GM21529 (cell line): ENCODE results near the gene SRCIN1.

Experiments used
- ATAC-seq: cut with Tn5 transposase; IDR thresholded peaks from one replicate; pipeline ENCODE4 v1.9.1; 2021; ENCODE audit not compliant: unreplicated experiment

Gene SRCIN1

DNA sequence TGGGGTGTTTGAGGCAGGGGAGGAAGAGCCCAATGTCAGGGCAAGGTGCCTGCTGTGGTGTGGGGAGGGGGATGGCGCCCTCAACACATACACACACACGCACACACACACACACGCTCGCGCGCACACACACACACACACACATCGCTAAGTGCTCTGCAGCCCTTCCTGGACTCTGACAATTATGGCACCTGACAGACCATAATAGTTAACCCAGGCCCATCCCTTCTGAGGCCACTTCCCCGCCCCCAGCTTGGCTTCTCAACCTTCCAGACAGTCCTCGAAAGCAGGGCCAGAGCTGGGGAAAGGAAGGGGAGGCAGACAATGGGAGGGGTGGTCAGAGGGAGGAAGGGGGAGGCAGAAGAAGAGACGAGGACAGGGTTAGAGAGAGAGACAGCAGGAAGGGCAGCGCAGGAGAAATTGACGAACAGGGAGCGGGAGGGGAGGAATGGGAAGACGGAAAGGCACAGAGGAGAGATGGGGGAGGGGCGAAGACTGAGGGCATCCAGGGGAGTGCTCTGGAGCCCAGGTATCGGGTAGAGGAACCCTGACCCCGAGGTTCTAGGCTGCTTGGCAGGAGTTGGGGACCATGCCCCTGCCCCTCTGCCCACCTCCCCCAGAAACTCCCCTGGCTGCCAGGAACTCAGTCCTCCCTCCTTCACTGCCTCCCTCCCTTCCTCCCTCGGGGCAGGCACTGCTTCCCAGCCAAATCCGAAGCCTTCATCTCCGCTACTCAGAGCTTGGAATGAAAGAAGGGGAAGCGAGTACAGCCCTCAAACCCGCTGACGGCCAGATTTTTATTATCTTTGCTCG is 4.0 kb downstream of the SRCIN1 start:
- no peak for ATAC-seq

DNA sequence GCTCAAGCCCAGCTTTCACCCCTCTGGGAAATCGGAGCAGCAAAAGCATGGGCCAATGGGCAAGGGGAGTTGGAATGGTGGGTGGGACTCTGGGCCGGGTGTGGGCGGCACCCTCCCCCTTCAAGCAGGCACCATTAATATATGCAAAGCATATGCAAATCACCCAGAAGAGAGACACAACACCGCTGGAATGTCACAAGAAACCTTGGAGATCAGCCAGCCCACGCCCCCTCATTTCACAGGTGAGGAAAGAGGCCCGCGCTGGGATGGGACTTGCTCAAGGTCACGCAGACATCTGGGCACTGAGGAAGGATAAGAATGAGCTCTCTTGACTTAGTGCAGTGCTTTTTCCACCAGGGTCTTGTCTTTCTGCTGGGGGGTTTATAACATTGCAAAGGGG is 4.8 kb downstream of the SRCIN1 start:
- ATAC-seq: no peak

DNA sequence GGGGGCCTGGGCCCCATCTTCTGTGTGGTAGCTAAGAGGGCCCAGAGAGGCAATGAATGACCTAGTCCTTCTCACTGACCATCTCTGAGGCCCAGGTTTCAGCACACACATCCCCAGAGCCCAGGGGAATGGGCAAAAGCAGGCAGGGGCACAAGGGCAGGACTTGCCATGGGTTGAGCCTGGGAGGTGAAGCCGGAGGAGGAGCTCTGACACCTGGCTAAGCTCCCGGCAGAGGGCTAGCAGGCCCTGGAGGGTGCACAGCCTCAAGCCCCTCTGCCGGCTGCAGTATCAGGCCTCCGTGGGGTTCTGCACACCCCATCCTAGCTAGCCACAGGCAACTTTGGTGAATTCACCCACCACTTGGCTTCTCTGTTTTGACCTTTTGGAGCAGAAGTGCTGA is 5.3 kb downstream of the SRCIN1 start:
- ATAC-seq: no peak

DNA sequence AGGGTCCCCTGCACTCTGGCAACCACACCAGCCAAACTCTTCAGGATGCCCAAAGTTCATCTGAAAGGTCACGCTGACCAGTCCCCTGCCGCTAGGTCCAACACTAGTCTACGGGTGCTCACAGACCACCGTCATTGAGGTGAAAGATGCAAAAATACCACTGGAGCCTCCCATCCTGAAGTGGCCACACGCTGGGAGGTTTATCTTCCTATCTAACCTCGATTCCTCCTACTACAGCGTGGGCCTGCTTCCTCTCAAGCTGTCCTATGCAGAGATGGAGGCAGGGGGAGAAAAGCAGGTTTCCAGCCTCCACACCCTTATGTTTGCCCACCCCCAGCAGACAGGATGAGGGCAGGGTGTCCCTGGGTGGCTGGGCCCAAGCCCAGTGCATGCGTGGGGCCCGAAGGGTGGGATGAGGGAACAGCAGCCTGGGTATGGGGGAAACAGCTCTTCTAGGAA is 6.3 kb downstream of the SRCIN1 start:
- no peak for ATAC-seq

GRCh38 chr17:38598995-38599394 is 6.8 kb downstream of the SRCIN1 start:
- ATAC-seq: no peak

- ATAC-seq: no peak
Measured at GRCh38 chr17:38598536-38598935, 7.2 kb downstream of the SRCIN1 start.

DNA sequence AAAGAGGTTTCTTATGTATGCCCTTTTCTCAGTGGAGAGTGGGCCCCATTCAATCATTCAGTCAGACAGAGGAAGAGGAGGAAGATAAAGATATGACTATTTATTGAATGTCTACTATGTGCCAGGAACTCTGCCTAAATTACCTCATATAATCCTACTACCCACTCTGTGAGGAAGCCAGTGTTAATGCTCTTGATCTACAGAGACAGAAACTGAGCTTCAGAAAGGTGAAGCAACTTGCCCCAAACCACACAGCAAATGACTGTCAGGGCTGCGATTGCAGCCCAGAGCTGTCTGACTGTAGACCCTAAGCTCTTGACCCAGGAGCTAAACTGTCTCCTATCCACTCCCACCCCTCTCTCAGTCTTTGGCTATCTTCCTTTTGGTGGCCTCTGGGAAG is 8.4 kb downstream of the SRCIN1 start:
- no peak for ATAC-seq

GRCh38 chr17:38596651-38597050 is 9.1 kb downstream of the SRCIN1 start:
- ATAC-seq: no peak

DNA sequence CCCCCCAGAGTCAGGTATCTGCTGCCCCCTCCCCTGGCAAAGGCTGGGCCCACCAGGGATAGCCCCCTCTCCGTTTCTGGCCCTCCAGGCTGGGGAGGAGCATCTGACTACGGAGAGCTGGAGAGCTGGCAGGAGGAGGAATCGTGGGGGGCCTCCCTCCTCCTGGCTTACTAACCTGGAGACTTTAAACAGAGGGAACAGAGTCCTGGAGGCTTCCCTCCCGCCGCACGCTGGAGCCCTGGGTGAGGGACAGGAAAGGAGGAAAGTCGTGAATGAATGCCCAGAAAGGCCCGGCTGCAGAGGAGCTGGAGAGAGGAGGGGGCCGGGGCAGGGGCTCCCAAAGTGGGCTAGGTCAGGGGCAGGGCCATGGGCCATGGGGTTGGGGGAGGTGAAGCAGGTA is 9.9 kb downstream of the SRCIN1 start:
- ATAC-seq: no peak

DNA sequence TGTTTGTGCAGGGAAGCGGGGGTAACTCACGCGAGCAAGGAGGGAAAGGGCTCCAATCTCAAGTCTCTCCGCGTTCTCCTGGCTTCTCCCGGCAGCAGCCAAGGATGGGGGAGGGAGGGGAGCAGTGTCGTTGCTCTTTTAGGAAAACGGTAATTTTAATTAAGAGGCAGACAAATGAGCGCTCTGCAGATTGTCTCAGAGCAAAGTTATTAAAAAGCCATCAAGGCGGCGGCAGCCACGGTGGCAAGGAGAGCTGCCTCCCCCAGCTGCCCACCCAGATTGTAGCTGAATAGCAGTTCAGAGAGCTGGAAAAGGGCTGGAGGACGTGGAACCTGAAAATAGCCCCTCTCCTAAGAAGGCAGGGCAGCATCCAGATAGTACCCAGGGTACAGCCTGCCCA is 11.6 kb downstream of the SRCIN1 start:
- ATAC-seq: no peak

- no peak for ATAC-seq
Measured at GRCh38 chr17:38592487-38592886, 13.3 kb downstream of the SRCIN1 start.

DNA sequence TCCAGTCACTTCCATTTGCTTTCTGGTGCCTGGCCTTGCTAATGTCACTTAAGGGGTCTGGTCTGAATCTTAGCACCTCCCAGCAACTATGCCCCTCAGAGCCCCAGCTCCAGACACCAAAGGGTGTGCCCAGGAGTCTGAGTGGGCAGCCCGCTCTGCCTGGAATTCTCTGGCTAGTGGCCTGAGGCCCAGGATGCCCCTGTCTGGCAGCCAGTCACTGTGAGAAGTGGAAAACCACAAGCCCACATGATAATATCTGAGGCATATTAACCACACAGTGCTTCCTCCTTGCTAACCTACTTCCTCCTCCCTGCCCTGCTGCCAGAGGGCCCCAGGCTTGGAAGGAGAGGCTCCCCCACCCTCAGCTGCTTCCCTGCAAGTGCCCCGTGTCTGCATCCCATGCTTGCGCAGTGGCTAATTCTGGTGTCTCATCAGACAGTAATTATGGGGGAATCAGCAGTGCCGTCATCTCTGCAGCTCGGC is 14.0 kb downstream of the SRCIN1 start:
- no peak for ATAC-seq

GRCh38 chr17:38590988-38591758 is 14.6 kb downstream of the SRCIN1 start:
- no peak for ATAC-seq

GRCh38 chr17:38589462-38590114 is 16.2 kb downstream of the SRCIN1 start:
- ATAC-seq: no peak

DNA sequence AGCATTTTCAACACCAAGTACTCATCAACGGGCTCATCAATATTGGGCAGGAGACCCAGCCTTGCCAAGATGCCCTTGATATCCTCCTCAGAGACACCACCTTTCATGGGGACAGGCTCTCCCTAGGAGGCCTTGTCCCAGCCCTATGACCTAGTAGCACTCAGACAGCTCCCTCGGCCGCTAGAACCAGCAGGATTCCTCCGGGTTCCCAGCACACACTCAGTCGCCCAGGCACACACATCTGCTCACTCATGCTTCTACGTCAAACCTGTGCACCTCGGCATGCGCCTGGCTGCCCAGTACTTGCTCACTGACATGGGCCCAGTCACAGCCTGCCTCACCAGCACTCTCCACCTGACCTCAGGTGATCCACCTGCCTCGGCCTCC is 17.0 kb downstream of the SRCIN1 start:
- ATAC-seq: no peak

- no peak for ATAC-seq
Measured at GRCh38 chr17:38587947-38588787, 17.6 kb downstream of the SRCIN1 start.

DNA sequence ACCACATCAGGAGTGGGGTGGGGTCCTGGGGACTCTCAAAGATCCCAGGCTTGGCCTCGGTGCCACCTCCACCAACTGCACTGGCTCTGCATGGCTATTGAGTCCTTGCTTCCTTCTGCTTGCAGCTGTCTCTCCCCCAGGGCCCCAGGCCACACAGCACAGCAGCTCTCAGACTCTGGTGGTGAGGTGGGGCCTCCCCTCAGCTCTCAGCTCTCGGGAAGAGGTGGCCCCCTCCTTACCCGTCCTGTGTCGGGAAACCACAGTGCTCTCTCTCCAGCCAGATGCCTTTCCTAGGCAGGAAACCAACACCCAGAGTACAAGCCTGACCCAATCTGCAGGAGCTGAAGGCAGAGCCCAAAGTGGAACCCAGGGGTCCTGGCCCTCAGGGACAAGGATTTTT is 18.5 kb downstream of the SRCIN1 start:
- ATAC-seq: no peak

GRCh38 chr17:38586788-38587187 is 19.0 kb downstream of the SRCIN1 start:
- ATAC-seq: no peak

- ATAC-seq: no peak
Measured at GRCh38 chr17:38585918-38586529, 19.7 kb downstream of the SRCIN1 start.
